B cell (primary cell): Measurements from ENCODE around the gene CDO1. TPM values are rescaled to one million over a fixed set of nuclear protein-coding genes. Genes with fewer than 3 reads are reported as not detected.

Experiments used
- ATAC-seq: fragments of 200-7000 bp; cut with Tn5 transposase; one replicate; pipeline ENCODE4 v1.10.0; 2021; ENCODE audit warnings: low read depth, mild to moderate bottlenecking, moderate number of reproducible peaks, moderate library complexity
- CTCF ChIA-PET: fragments of 350-600 bp; sonication (Branson Sonifier 250); formaldehyde crosslinking; loops from one replicate; lab custom pipeline; 2021; ENCODE audit warnings: antibody characterized with exemption, inconsistent platforms; lab: Charles Lee
- POLR2A ChIA-PET: fragments of 350-600 bp; sonication (Branson Sonifier 250); formaldehyde crosslinking; loops from one replicate; lab custom pipeline; 2021; ENCODE audit warnings: antibody characterized with exemption; lab: Charles Lee
- DNase-seq: peaks from one replicate; pipeline ENCODE4 v3.0.0; 2013
- H2AFZ ChIP-seq: 2 replicates; pipeline ENCODE4 v1.6.1; 2012; ENCODE audit warnings: mild to moderate bottlenecking, low read depth, low read length; ENCODE audit not compliant: insufficient read depth, poor library complexity, severe bottlenecking
- H3K27ac ChIP-seq, 2 donors: 1 replicate in 1 of 2; 2 replicates in 1 of 2; pipeline ENCODE4 v1.5.1; 2012 to 2013; ENCODE audit warnings: low read length in 2 of 2, mild to moderate bottlenecking in 2 of 2, moderate library complexity in 1 of 2
- H3K27me3 ChIP-seq, 4 experiments: fragments of 200-600 bp in 1 of 4; sonication (generic) in 1 of 4; replicated peaks in 1 of 4; 1 replicate in 2 of 4; 2 replicates in 2 of 4; pipeline versions ENCODE4 v1.6.1 to v1.7.0; 2013 to 2016; ENCODE audit warnings: low read length in 3 of 4, mild to moderate bottlenecking in 2 of 4, mixed read lengths in 1 of 4, moderate library complexity in 1 of 4; ENCODE audit not compliant: insufficient read depth in 4 of 4, control insufficient read depth in 3 of 4; ENCODE audit errors: control extremely low read depth in 1 of 4
- H3K36me3 ChIP-seq, 2 experiments: replicated peaks in 1 of 2; 1 replicate in 1 of 2; 2 replicates in 1 of 2; pipeline versions ENCODE4 v1.6.1 to v1.7.1; 2013; ENCODE audit warnings: low read length in 1 of 2; ENCODE audit not compliant: insufficient read depth in 2 of 2, control insufficient read depth in 1 of 2; ENCODE audit errors: control extremely low read depth in 1 of 2, extremely low read depth in 1 of 2
- H3K4me1 ChIP-seq, 2 donors: fragments of 200-600 bp in 1 of 2; sonication (generic) in 1 of 2; 1 replicate in 1 of 2; 2 replicates in 1 of 2; pipeline versions ENCODE4 v1.5.1 to v1.6.1; 2013 to 2017; ENCODE audit warnings: low read length in 2 of 2; ENCODE audit not compliant: control insufficient read depth in 2 of 2, insufficient read depth in 2 of 2
- H3K4me2 ChIP-seq: replicated peaks from 2 replicates; pipeline ENCODE3; 2012; ENCODE audit warnings: mild to moderate bottlenecking, low read depth, low read length; ENCODE audit not compliant: poor library complexity, severe bottlenecking
- H3K4me3 ChIP-seq, 5 experiments: fragments of 200-600 bp in 1 of 5; sonication (generic) in 1 of 5; 1 replicate in 3 of 5; 2 replicates in 2 of 5; pipeline versions ENCODE4 v1.5.1 to v1.7.0; 2011 to 2016; ENCODE audit warnings: low read length in 4 of 5, mild to moderate bottlenecking in 4 of 5, low read depth in 2 of 5, control low read depth in 1 of 5, moderate library complexity in 1 of 5; ENCODE audit not compliant: insufficient read depth in 1 of 5; ENCODE audit errors: control extremely low read depth in 1 of 5, extremely low read depth in 1 of 5
- H3K79me2 ChIP-seq: fragments of 200-600 bp; sonication (generic); one replicate; pipeline ENCODE4 v1.6.0; 2016; ENCODE audit warnings: low read length; ENCODE audit not compliant: control insufficient read depth, insufficient read depth
- H3K9ac ChIP-seq: fragments of 200-600 bp; sonication (generic); 2 replicates; pipeline ENCODE4 v1.6.1; 2017; ENCODE audit warnings: mild to moderate bottlenecking, low read length, moderate library complexity
- H3K9me3 ChIP-seq, 3 donors: one replicate each; pipeline versions ENCODE4 v1.6.1 to v1.7.1; 2013; ENCODE audit warnings: low read length in 2 of 3; ENCODE audit not compliant: control insufficient read depth in 2 of 3, insufficient read depth in 1 of 3; ENCODE audit errors: control extremely low read depth in 1 of 3
- H4K20me1 ChIP-seq: 2 replicates; pipeline ENCODE4 v1.6.0; 2012; ENCODE audit warnings: mild to moderate bottlenecking, low read length; ENCODE audit not compliant: insufficient read depth, control insufficient read depth, poor library complexity, severe bottlenecking
- H3K27ac Mint-ChIP-seq: one replicate; pipeline ENCODE4 v1.8.0; 2021; ENCODE audit warnings: mixed read lengths
- H3K27me3 Mint-ChIP-seq: one replicate; pipeline ENCODE4 v1.8.0; 2021; ENCODE audit warnings: mixed read lengths
- H3K4me1 Mint-ChIP-seq: one replicate; pipeline ENCODE4 v1.8.0; 2021; ENCODE audit warnings: mixed read lengths
- H3K4me3 Mint-ChIP-seq: one replicate; pipeline ENCODE4 v1.8.0; 2021; ENCODE audit warnings: mixed read lengths
- H3K9me3 Mint-ChIP-seq: one replicate; pipeline ENCODE4 v1.8.0; 2022; ENCODE audit warnings: mixed read lengths; ENCODE audit not compliant: insufficient read depth
- CTCF ChIP-seq: fragments of 200-600 bp; IDR thresholded peaks from one replicate; pipeline ENCODE4 v1.8.0; 2022; ENCODE audit warnings: antibody characterized with exemption, mild to moderate bottlenecking
- EZH2 ChIP-seq: IDR thresholded peaks from 2 replicates; pipeline ENCODE4 v1.6.1; 2012; ENCODE audit warnings: borderline replicate concordance, low read depth, mild to moderate bottlenecking, moderate library complexity, low read length; ENCODE audit not compliant: insufficient read depth, poor library complexity, severe bottlenecking
- WGBS: methylation state at CpG from one replicate; pipeline ENCODE4 v1.1.5; 2013; ENCODE audit warnings: missing lambda C conversion rate; ENCODE audit not compliant: insufficient coverage; 5-methylcytosine and 5-hydroxymethylcytosine counted together
- intact Hi-C: fragments of 100-400 bp; cut with micrococcal nuclease; formaldehyde crosslinking; loops from one replicate; pipeline ENCODE4 v1.10.0; 2022
- polyA plus RNA-seq: library from polyadenylated mRNA; depleted of rRNA; stranded (reverse); fragments of >200 nt; gene quantifications from 2 replicates; pipeline ENCODE4 v1.2.3, GENCODE V29; 2012
- total RNA-seq, 2 donors: library from RNA; stranded (reverse); fragments of 120-200 nt in 1 of 2; gene quantifications; 1 replicate in 1 of 2; 2 replicates in 1 of 2; pipeline versions ENCODE4 v1.2.3 to v1.2.4, GENCODE V29; 2013 to 2022

The CDO1 gene
- total and polyA plus RNA-seq, 2 donors (not counting 1 experiment from before 2014, with no cell fraction given), result not detected

GRCh38 chr5:115770466-115770865 lies 46.0 kb downstream of the CDO1 start:
- Histone ChIP-seq H3K4me2 (no peak overlapping the region), H3K27me3 (peaks cover 0 to 7% (median 0%) of the 10 kb centered on the region in 4 experiments), H3K4me1 (no peaks in the 10 kb centered on the region), H3K27ac (no peak overlapping the region), H4K20me1 (no peaks in the 10 kb centered on the region), H2AFZ (no peak overlapping the region), H3K79me2 (no peaks in the 10 kb centered on the region), H3K9me3 (peaks cover 0 to 2% (median 0%) of the 10 kb centered on the region in 3 donors), H3K9ac (no peak overlapping the region), H3K36me3 (no peaks in the 10 kb centered on the region), H3K4me3 (no peak overlapping the region)
- ATAC-seq (no peak), DNase-seq (no peak)
- no peaks in the 10 kb centered on the region for H3K9me3 Mint-ChIP-seq
- CTCF ChIA-PET, result no interaction called here
- WGBS, result 55% methylated on average over 7 of the region's 11 CpGs
- no peak overlapping the region for H3K27ac Mint-ChIP-seq
- no peaks in the 10 kb centered on the region for H3K27me3 Mint-ChIP-seq
- H3K4me3 Mint-ChIP-seq, result no peak overlapping the region
- TF ChIP-seq EZH2 (no peak), CTCF (peak; percentile 18)
- POLR2A ChIA-PET, result no interaction called here
- peaks cover 4% of the 10 kb centered on the region for H3K4me1 Mint-ChIP-seq
- intact Hi-C loops, result no loop called here

- H3K4me1 Mint-ChIP-seq, result peaks cover 4% of the 10 kb centered on the region
- no peak overlapping the region for H2AFZ ChIP-seq
- H4K20me1 ChIP-seq, result no peaks in the 10 kb centered on the region
- DNase-seq, result no peak
- intact Hi-C loops, result no loop called here
- TF ChIP-seq CTCF, result no peak
- TF ChIP-seq EZH2, result no peak
- H3K4me3 Mint-ChIP-seq, result no peak overlapping the region
- H3K4me2 ChIP-seq, result no peak overlapping the region
- CTCF ChIA-PET, result no interaction called here
- POLR2A ChIA-PET, result no interaction called here
- no peak overlapping the region for H3K27ac ChIP-seq
- H3K27ac Mint-ChIP-seq, result no peak overlapping the region
- no peaks in the 10 kb centered on the region for H3K4me1 ChIP-seq
- no peak for ATAC-seq
- no peaks in the 10 kb centered on the region for H3K36me3 ChIP-seq
- peaks cover 0 to 5% (median 0%) of the 10 kb centered on the region in 3 donors for H3K9me3 ChIP-seq
- peaks cover 0 to 7% (median 0%) of the 10 kb centered on the region in 4 experiments for H3K27me3 ChIP-seq
- no peaks in the 10 kb centered on the region for H3K79me2 ChIP-seq
- WGBS, result no CpG with 5 or more reads among the region's 3 CpGs
- peaks cover 4% of the 10 kb centered on the region for H3K9me3 Mint-ChIP-seq
- H3K4me3 ChIP-seq, result no peak overlapping the region
- no peaks in the 10 kb centered on the region for H3K27me3 Mint-ChIP-seq
- no peak overlapping the region for H3K9ac ChIP-seq
Observed at GRCh38 chr5:115767424-115767823, 49.0 kb downstream of the CDO1 start.
